LNCAP (cell line): Measurements from ENCODE around the gene MACROD2.

Experiments
- CTCF ChIP-seq: fragments of 450-650 bp; IDR thresholded peaks from 2 replicates; pipeline ENCODE4 v1.5.1; 2017; ENCODE audit warnings: mild to moderate bottlenecking

Gene MACROD2

GRCh38 chr20:15099130-15099529 is 1103.8 kb downstream of the MACROD2 start:
- no peak for TF ChIP-seq CTCF

GRCh38 chr20:15100506-15101160 is 1105.3 kb downstream of the MACROD2 start:
- TF ChIP-seq CTCF = no peak

GRCh38 chr20:15107931-15108330 is 1112.6 kb downstream of the MACROD2 start:
- TF ChIP-seq CTCF = no peak

GRCh38 chr20:15109494-15109893 is 1114.2 kb downstream of the MACROD2 start:
- TF ChIP-seq CTCF = no peak

GRCh38 chr20:15111654-15112053 is 1116.3 kb downstream of the MACROD2 start:
- TF ChIP-seq CTCF = no peak

DNA sequence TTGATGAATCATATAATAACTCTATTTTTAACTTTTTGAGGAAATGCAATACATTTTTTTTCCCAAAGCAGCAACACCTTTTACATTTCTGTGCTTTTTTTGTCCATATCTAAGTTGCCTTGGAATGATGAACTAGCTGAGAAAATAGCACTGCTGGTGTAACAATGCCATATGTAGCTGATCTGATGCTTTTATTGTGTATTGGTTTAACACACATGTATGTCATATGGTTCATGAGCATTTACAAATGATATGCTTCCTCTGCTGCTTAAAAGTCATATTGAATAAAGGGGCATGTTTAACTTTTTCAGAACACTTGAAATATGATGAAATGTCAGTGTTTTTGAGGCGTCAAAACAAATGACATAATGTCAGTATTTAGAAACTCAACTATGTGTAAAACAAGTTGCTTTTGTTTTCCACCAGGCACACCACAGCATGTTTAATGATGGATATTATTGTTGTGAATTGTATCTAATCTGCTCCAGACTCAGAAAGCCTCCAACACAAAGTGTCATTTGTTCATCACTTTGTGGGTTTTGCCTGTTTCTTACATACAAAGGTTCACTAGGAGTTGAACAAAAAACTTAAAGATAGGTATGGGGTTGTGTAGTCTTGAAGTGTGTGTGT is 1117.9 kb downstream of the MACROD2 start:
- no peak for TF ChIP-seq CTCF

GRCh38 chr20:15119852-15120487 is 1124.7 kb downstream of the MACROD2 start:
- no peak for TF ChIP-seq CTCF
